Stromal cell of bone marrow (primary cell): ENCODE data around the gene SKIC3.

Source experiments
- DNase-seq: peaks from one replicate; pipeline ENCODE4 v3.0.0-alpha.2; 2012; ENCODE audit warnings: low read depth

Gene SKIC3

GRCh38 chr5:95530416-95530815, 24.4 kb downstream of the SKIC3 start:
- peak; percentile 90 for DNase-seq

- DNase-seq, result no peak
Observed at GRCh38 chr5:95528565-95528964, 26.2 kb downstream of the SKIC3 start.

GRCh38 chr5:95526871-95527270, 27.9 kb downstream of the SKIC3 start:
- DNase-seq, result no peak

- DNase-seq, result no peak
Observed at GRCh38 chr5:95524423-95524822, 30.4 kb downstream of the SKIC3 start.

GRCh38 chr5:95520206-95520605, 34.6 kb downstream of the SKIC3 start:
- DNase-seq, result no peak

- no peak for DNase-seq
Observed at GRCh38 chr5:95519681-95520080, 35.1 kb downstream of the SKIC3 start.

GRCh38 chr5:95519151-95519550, 35.6 kb downstream of the SKIC3 start:
- no peak for DNase-seq

GRCh38 chr5:95518417-95518816, 36.4 kb downstream of the SKIC3 start:
- no peak for DNase-seq

GRCh38 chr5:95511606-95512005, 43.2 kb downstream of the SKIC3 start:
- no peak for DNase-seq

GRCh38 chr5:95508550-95508949, 46.2 kb downstream of the SKIC3 start:
- no peak for DNase-seq
